ENCODE measurements around the gene ZNF660. TPM values are rescaled to one million over a fixed set of nuclear protein-coding genes. Genes with fewer than 3 reads are reported as not detected.

Gene ZNF660
- polyA plus RNA-seq, 1 experiment: 2.8 TPM

DNA sequence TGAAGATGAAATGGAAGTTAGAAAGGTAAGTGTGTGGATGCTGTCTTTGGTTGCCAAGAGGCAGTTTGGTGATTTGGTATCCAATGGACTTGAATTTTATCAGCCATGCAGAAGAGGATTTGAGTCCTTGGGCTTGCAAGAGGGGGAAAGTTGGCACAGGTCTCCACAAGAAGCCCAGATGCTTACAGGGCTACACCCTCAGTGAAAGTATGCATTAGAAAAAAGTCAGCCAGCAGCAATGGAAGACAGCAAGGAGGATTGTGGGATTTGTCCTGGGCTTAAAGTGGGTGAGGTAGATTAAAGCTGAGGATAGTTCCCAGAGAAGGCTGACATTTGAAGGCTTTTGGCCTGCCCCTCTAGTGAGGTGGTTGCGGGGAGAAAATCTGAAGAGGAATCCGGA, 17.0 kb downstream of the ZNF660 start:
- Histone ChIP-seq H3K27ac (ENCODE audit: low read depth, low read length) (no peak overlapping the region), H3K9me3 (ENCODE audit: control insufficient read depth, insufficient read depth, low read length) (no peaks in the 10 kb centered on the region), H3K4me3 (ENCODE audit: low read depth, low read length) (no peak overlapping the region), H3K27me3 (ENCODE audit: control insufficient read depth, insufficient read depth, low read length) (no peaks in the 10 kb centered on the region)
- POLR2A ChIA-PET: no interaction called here
- CTCF ChIA-PET: no interaction called here
- DNase-seq (ENCODE audit: low read depth, low spot score): no peak
- TF ChIP-seq, protein P1, sequence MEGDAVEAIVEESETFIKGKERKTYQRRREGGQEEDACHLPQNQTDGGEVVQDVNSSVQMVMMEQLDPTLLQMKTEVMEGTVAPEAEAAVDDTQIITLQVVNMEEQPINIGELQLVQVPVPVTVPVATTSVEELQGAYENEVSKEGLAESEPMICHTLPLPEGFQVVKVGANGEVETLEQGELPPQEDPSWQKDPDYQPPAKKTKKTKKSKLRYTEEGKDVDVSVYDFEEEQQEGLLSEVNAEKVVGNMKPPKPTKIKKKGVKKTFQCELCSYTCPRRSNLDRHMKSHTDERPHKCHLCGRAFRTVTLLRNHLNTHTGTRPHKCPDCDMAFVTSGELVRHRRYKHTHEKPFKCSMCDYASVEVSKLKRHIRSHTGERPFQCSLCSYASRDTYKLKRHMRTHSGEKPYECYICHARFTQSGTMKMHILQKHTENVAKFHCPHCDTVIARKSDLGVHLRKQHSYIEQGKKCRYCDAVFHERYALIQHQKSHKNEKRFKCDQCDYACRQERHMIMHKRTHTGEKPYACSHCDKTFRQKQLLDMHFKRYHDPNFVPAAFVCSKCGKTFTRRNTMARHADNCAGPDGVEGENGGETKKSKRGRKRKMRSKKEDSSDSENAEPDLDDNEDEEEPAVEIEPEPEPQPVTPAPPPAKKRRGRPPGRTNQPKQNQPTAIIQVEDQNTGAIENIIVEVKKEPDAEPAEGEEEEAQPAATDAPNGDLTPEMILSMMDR (IDR thresholded peaks at IDR 0.05; ENCODE audit: low read depth, low read length): no peak

DNA sequence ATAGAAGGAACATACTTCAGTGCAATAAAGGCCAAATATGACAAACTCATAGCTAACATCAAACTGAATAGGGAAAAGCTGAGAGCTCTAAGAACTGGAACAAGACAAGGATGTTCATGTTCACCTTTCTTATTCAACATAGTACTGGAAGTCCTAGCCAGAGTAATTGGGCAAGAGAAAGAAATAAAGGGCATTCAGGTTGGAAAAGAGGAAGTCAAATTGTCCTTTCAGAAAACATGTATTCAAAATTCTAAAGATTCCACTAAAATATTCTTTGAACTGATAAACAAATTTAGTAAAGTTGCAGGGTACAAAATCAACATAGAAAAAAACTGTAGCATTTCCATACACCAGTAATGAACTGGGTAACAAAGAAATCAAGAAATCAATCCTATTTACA, 27.9 kb downstream of the ZNF660 start:
- H3K4me3 ChIP-seq (ENCODE audit: low read depth, low read length): no peak overlapping the region
- CTCF ChIA-PET: no interaction called here
- TF ChIP-seq, protein P1 (IDR thresholded peaks at IDR 0.05; ENCODE audit: low read depth, low read length): no peak
- POLR2A ChIA-PET: no interaction called here
- H3K27me3 ChIP-seq (ENCODE audit: control insufficient read depth, insufficient read depth, low read length): no peaks in the 10 kb centered on the region
- H3K9me3 ChIP-seq (ENCODE audit: control insufficient read depth, insufficient read depth, low read length): no peaks in the 10 kb centered on the region; the same call in 1 of the 2 replicates
- H3K27ac ChIP-seq (ENCODE audit: low read depth, low read length): no peak overlapping the region
- DNase-seq (ENCODE audit: low read depth, low spot score): no peak

DNA sequence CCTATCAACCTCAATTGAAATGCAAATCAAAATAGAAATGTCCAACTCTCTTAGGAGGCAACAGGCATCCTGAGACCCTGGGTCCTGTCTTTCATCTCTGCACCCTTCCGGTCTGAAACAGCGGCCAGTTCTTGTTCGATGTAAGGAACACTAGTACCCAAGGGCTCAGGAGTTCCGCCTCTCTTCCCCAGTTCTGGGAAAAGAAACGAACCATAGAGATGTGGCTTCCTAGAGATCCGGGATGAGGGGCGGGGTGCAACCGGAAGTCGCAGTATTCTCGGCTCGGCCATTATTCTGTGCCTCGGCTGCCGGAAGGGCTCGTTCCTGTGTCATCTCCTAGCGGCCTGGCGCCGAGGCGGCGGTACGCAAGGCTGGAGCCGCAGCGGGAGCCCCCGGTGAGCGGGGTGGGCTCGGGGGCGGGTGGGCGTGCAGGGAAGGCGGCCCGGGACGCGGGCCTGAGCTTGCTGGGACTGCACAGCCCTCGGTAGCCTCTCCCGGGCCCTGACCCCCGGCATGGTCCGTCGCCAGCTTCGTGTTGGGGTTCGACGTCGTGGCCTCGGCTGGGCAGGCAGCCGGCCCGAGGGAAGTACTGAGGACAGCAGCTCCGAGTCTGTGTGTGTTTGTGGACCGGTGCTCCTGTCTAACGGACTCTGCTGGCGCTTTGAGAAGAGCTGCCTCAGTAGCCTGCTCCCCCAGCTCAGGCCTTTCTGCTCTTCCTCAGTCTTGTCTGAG, 40.2 kb downstream of the ZNF660 start, which contains the start of gene ZNF197:
TSS of gene ZNF197 (plus strand) at position 288 of the 732 bp plus-strand sequence. CDS start 4,119 bp downstream, outside the sequence.
- CTCF ChIA-PET: interaction anchor here (0.7 to 1.5 kb wide), 3 partner anchors 24 to 359 kb away, joined by 3 to 5 read pairs (median 5); partner anchors contain the start of gene ZNF35
- POLR2A ChIA-PET: interaction anchor here (0.7 to 1.5 kb wide), 5 partner anchors 8 to 186 kb away, joined by 3 to 11 read pairs (median 6); partner anchors contain the start of genes ZKSCAN7, ZNF35 and ZNF660
- H3K4me3 ChIP-seq (ENCODE audit: low read depth, low read length): peak within 1 kb of the TSS; percentile 87
- DNase-seq (ENCODE audit: low read depth, low spot score): peak; percentile 72
- peak within 1 kb of the TSS; percentile 82 for H3K27ac ChIP-seq (ENCODE audit: low read depth, low read length)
- TF ChIP-seq, protein P1 (IDR thresholded peaks at IDR 0.05; ENCODE audit: low read depth, low read length): 0 out of 2 replicates have a peak, but pooled peaks have one; percentile 2
- no peaks in the 10 kb centered on the region for H3K9me3 ChIP-seq (ENCODE audit: control insufficient read depth, insufficient read depth, low read length)
- no peaks in the 10 kb centered on the region for H3K27me3 ChIP-seq (ENCODE audit: control insufficient read depth, insufficient read depth, low read length)

DNA sequence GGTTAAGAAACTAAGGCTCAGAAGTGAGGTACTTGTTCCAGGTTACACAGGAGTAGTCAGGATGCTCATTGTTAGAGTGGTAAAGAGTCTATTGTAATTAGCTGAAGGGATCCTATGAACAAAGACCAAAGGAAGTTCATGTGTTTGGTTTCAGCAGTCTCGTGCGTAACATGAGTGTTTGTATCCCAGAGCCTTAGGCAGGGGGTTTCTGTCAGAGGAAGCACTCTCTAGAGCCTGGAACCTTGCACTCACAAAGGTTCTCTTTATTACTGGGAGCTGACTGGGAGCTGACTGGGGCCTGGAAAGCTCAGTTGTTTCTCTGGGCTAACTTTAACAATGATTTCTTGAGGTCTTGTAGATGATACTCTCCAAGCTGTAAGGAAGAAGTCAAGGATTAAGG, 44.0 kb downstream of the ZNF660 start:
- H3K27me3 ChIP-seq (ENCODE audit: control insufficient read depth, insufficient read depth, low read length): no peaks in the 10 kb centered on the region
- DNase-seq (ENCODE audit: low read depth, low spot score): no peak
- POLR2A ChIA-PET: no interaction called here
- no peaks in the 10 kb centered on the region for H3K9me3 ChIP-seq (ENCODE audit: control insufficient read depth, insufficient read depth, low read length)
- no peak overlapping the region for H3K4me3 ChIP-seq (ENCODE audit: low read depth, low read length)
- H3K27ac ChIP-seq (ENCODE audit: low read depth, low read length): no peak overlapping the region
- TF ChIP-seq, protein P1 (IDR thresholded peaks at IDR 0.05; ENCODE audit: low read depth, low read length): no peak
- CTCF ChIA-PET: no interaction called here

DNA sequence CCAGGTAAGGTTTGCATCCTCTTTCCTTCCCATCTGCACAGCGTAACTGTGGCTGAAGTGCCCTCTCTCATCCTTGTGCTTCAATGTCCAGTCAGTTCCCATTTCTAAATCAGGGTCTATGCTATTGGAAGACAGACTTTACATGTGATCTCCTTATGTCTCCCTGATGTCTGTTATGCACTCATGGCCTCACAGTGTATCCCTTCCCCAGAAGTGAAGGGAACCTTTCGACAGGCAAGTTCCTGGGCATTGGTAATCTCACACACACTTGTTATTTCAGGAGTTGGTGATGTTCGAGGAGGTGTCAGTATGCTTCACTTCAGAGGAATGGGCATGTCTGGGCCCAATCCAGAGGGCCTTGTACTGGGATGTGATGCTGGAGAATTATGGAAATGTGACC, 47.4 kb downstream of the ZNF660 start:
- POLR2A ChIA-PET: interaction anchor here (0.7 kb wide), 1 partner anchor 350 kb away, joined by 3 read pairs; no protein-coding TSS in a partner anchor
- Histone ChIP-seq H3K4me3 (ENCODE audit: low read depth, low read length) (no peak overlapping the region), H3K27ac (ENCODE audit: low read depth, low read length) (no peak overlapping the region), H3K27me3 (ENCODE audit: control insufficient read depth, insufficient read depth, low read length) (no peaks in the 10 kb centered on the region), H3K9me3 (ENCODE audit: control insufficient read depth, insufficient read depth, low read length) (no peaks in the 10 kb centered on the region)
- no peak for DNase-seq (ENCODE audit: low read depth, low spot score)
- CTCF ChIA-PET: no interaction called here
- TF ChIP-seq, protein P1 (IDR thresholded peaks at IDR 0.05; ENCODE audit: low read depth, low read length): no peak

Data from AG04450 (cell line).